Activated CD8-positive, alpha-beta memory T cell treated with anti-CD3 and anti-CD28 coated beads for 24 hours (primary cell): ENCODE data around the gene AGBL3.

Experiments
- DNase-seq: peaks from one replicate; pipeline ENCODE4 v3.0.0-alpha.2; 2020

The AGBL3 gene

GRCh38 chr7:135150072-135150782, 163.9 kb downstream of the AGBL3 start:
- no peak for DNase-seq

- DNase-seq = no peak
Measured at GRCh38 chr7:135151132-135151531, 164.8 kb downstream of the AGBL3 start.

GRCh38 chr7:135151533-135151932, 165.2 kb downstream of the AGBL3 start:
- no peak for DNase-seq

GRCh38 chr7:135152442-135152841, 166.1 kb downstream of the AGBL3 start:
- DNase-seq = no peak

- DNase-seq = no peak
Measured at GRCh38 chr7:135154734-135155133, 168.4 kb downstream of the AGBL3 start.

- DNase-seq = no peak
Measured at GRCh38 chr7:135156290-135156689, 170.0 kb downstream of the AGBL3 start.

GRCh38 chr7:135158141-135158655, 171.9 kb downstream of the AGBL3 start:
- no peak for DNase-seq

GRCh38 chr7:135158874-135159273, 172.6 kb downstream of the AGBL3 start:
- no peak for DNase-seq

- no peak for DNase-seq
Measured at GRCh38 chr7:135159359-135160085, 173.2 kb downstream of the AGBL3 start.

GRCh38 chr7:135160098-135160857, 174.0 kb downstream of the AGBL3 start:
- DNase-seq = no peak

GRCh38 chr7:135160858-135161653, 174.7 kb downstream of the AGBL3 start:
- no peak for DNase-seq

- DNase-seq = no peak
Measured at GRCh38 chr7:135161669-135162068, 175.4 kb downstream of the AGBL3 start.

- DNase-seq = no peak
Measured at GRCh38 chr7:135162382-135163001, 176.2 kb downstream of the AGBL3 start.

GRCh38 chr7:135164357-135165061, 178.2 kb downstream of the AGBL3 start:
- DNase-seq = no peak

- DNase-seq = no peak
Measured at GRCh38 chr7:135165862-135166261, 179.6 kb downstream of the AGBL3 start.

GRCh38 chr7:135166338-135166990, 180.2 kb downstream of the AGBL3 start:
- DNase-seq = no peak

GRCh38 chr7:135167365-135167917, 181.1 kb downstream of the AGBL3 start:
- DNase-seq = no peak

GRCh38 chr7:135168001-135168400, 181.7 kb downstream of the AGBL3 start:
- DNase-seq = no peak

- DNase-seq = no peak
Measured at GRCh38 chr7:135168489-135169140, 182.3 kb downstream of the AGBL3 start.
